Neural cell (in vitro differentiated cells): Measurements from ENCODE around the gene VPS13D.

ENCODE experiments used
- CTCF ChIP-seq: fragments of 450-650 bp; IDR thresholded peaks from 2 replicates; pipeline ENCODE4 v1.5.1; 2014; ENCODE audit warnings: antibody characterized with exemption, mild to moderate bottlenecking, moderate library complexity; ENCODE audit not compliant: poor library complexity, severe bottlenecking
- EP300 ChIP-seq: fragments of 450-650 bp; conservative IDR thresholded peaks from 2 replicates; pipeline ENCODE4 v1.6.1; 2014; ENCODE audit warnings: antibody characterized with exemption, mild to moderate bottlenecking, moderate library complexity; ENCODE audit not compliant: poor library complexity, severe bottlenecking
- EZH2 ChIP-seq: fragments of 200-600, 300-800 bp; shearing (Covaris generic), sonication (generic); IDR thresholded peaks from 2 replicates; pipeline ENCODE4 v1.6.1; 2014; ENCODE audit warnings: antibody characterized with exemption, low read length, borderline replicate concordance, mild to moderate bottlenecking; ENCODE audit not compliant: insufficient read depth, poor library complexity, severe bottlenecking
- POLR2AphosphoS5 ChIP-seq: IDR thresholded peaks from 2 replicates; pipeline ENCODE4 v1.6.1; 2012
- RAD21 ChIP-seq: fragments of 450-650 bp; conservative IDR thresholded peaks from 2 replicates; pipeline ENCODE4 v1.6.1; 2014; ENCODE audit warnings: antibody characterized with exemption, mild to moderate bottlenecking, moderate library complexity
- REST ChIP-seq: IDR thresholded peaks from 2 replicates; pipeline ENCODE4 v1.6.1; 2012; ENCODE audit warnings: borderline replicate concordance
- SMC3 ChIP-seq: fragments of 450-650 bp; conservative IDR thresholded peaks from 2 replicates; pipeline ENCODE4 v1.6.1; 2014; ENCODE audit warnings: antibody characterized with exemption, mild to moderate bottlenecking, moderate library complexity; ENCODE audit not compliant: poor library complexity
- TAF1 ChIP-seq: IDR thresholded peaks from 2 replicates; pipeline ENCODE4 v1.6.1; 2012; ENCODE audit warnings: low read depth

GRCh38 chr1:12464598-12465056 is 234.8 kb downstream of the VPS13D start:
- no peak for TF ChIP-seq CTCF
- TF ChIP-seq REST: no peak
- TF ChIP-seq TAF1: no peak
- TF ChIP-seq EP300: no peak
- TF ChIP-seq SMC3: no peak
- no peak for TF ChIP-seq EZH2
- TF ChIP-seq RAD21: no peak
- TF ChIP-seq POLR2AphosphoS5: no peak
